SK-MEL-5 (cell line): ENCODE results near the gene ZNF226. TPM values are rescaled to one million over a fixed set of nuclear protein-coding genes. Genes with fewer than 3 reads are reported as not detected.
"Not testable (repeated sequence)": the region's sequence is repeated elsewhere in the genome, so short reads cannot be mapped to it uniquely, and the experiment has no call there.

Experiments
- DNase-seq: peaks from one replicate; pipeline ENCODE4 v3.0.0-alpha.2; 2016; ENCODE audit warnings: low read depth, low spot score
- in situ Hi-C: cut with HindIII; loops from 2 replicates; pipeline ENCODE4 v1.10.0; 2016; ENCODE audit warnings: low sequenced_read_pairs, high pct_unique_total_duplicates, low pct_unique_long_range_greater_than_20kb
- polyA plus RNA-seq, 2 experiments: library from polyadenylated mRNA; depleted of rRNA; stranded (reverse); fragments of >200 nt; gene quantifications; 2 replicates each; pipeline ENCODE4 v1.2.3, GENCODE V29; 2015
- total RNA-seq: library from RNA; depleted of rRNA; stranded (reverse); fragments of >200 nt; shearing (Covaris generic); gene quantifications from 2 replicates; pipeline ENCODE4 v1.2.3, GENCODE V29; 2014; rRNA removed

ZNF226 gene
- 9.5 and 21.2 TPM in 2 replicates for total RNA-seq
- 6.8 and 10.7 TPM in 2 replicates for polyA plus RNA-seq (2015; cell fraction: cytosol; rRNA removed)
- polyA plus RNA-seq (2015; cell fraction: nucleus; rRNA removed): 42.7 and 60.3 TPM in 2 replicates

DNA sequence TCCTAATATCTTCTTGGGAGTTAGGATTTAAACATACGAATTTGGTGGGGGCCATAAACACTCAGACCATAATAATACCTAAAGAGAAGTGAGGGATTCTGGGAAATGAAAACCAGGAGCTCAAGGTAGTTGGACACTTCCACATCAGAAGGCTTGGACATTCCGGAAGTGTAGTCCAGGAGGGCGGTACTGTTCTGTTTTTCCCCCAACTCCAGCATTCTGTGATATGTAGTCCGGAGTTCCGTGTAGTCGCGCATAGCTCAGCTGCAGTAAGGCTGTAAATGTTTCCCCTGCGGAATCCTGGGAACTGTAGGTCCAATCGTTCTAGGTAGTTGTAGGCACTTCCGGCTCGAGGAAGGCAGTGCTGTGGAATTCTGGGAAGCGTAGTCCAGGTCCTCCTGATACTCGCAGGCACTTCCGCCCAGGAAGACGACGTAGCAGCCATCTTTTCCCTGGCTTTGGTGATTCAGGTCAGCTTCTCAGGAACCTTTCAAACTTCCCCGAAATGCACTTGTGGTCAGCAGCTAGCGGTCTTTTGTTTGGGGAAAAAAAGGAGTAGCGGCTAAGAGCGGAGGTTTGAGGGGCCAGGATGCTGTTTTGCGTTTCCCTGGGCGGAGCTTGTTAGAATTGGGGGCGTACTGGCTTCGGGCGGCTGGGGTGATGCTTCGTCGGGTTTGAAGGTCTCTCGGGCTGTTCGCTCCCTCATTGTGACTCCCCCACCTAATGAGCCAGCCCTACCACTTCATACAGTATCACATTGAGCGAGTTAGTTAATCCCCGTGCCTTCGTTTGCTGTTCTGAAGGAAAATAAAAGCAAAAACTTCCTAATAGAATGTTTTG, at the start of gene ZNF226:
Gene ZNF226 (plus strand): TSS at position 428 of the 840 bp plus-strand sequence. CDS start 4,981 bp downstream, outside the sequence.
- in situ Hi-C loops: no loop called here
- DNase-seq: peak; percentile 98

GRCh38 chr19:44121162-44121561, 43.7 kb upstream of the ZNF226 start:
- in situ Hi-C loops, DNase-seq: not testable (repeated sequence)

GRCh38 chr19:44131955-44132354, 32.9 kb upstream of the ZNF226 start:
- no peak for DNase-seq
- in situ Hi-C loops: no loop called here

DNA sequence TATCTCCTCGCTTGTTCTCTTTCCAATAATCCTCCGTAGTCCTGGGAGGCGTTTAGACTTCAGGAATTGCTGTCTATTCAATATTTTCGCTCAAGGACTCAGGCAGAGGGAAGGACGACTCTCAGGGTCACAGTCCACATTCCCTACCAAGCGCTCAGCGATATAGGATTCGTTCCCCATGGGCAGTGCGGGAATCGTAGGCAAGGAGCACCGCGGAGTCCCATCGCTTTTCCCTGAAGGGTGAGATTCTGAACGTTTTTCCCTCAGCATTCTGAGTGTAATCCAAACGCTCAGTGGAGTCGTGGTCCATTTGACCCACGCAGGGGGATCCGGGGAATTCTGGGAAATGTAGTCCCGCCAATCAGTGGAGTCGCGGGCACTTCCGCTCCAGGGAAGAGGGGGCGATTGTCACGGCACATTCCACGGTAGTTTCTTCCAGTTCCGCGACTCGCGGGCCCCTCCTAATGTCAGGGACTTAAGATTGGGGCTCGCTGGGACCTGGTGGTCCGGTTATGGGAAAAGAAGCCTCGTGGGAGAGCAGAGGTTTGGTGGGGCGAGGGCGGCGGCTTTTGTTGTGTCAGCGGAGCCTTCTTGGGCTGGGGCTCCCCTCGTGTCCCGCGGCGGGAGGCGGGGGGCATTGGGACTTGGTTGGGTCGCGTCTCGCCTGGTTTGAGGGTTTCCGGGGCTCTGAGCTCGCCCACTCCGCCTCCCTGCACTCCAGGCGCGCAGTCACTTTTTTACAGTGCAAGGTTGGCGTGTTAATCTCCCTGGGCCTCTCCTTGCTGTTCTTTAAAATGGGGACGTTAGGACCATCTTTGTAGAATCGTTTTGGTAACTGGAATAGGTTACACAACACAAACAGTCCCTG, 23.5 kb upstream of the ZNF226 start, which contains the start of gene ZNF234:
Gene ZNF234 (plus strand): TSS at position 364 of the 868 bp plus-strand sequence. CDS start 3,079 bp downstream, outside the sequence.
- in situ Hi-C loops: no loop called here
- peak; percentile 73 for DNase-seq

- in situ Hi-C loops: no loop called here
- DNase-seq: no peak
Measured at GRCh38 chr19:44142059-44142433, 22.9 kb upstream of the ZNF226 start.

- no peak for DNase-seq
- in situ Hi-C loops: no loop called here
Measured at GRCh38 chr19:44149776-44150175, 15.1 kb upstream of the ZNF226 start.

GRCh38 chr19:44151491-44151890, 13.4 kb upstream of the ZNF226 start:
- in situ Hi-C loops: no loop called here
- no peak for DNase-seq

GRCh38 chr19:44156475-44156874, 8.4 kb upstream of the ZNF226 start:
- DNase-seq: no peak
- in situ Hi-C loops: no loop called here

DNA sequence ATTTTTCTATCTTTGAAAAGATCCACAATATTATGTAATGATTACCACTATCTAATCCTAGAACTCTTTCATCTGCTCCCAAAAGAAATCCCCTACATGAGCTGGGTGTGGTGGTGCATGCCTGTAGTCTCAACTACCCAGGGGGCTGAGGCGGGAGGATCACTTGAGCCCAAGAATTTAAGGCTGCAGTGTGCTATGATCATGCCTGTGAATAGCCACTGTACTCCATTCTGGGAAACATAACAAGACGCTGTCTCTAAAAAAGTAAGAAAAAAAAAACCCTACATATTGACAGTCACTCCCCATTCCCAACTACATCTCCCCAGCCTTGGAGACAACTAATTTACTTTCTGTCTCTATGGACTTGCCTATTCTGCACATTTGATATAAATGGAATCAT, 1.1 kb upstream of the ZNF226 start:
- in situ Hi-C loops: no loop called here
- DNase-seq: no peak

- in situ Hi-C loops: no loop called here
- DNase-seq: no peak
Measured at GRCh38 chr19:44164327-44164672, 600 bp upstream of the ZNF226 start.

DNA sequence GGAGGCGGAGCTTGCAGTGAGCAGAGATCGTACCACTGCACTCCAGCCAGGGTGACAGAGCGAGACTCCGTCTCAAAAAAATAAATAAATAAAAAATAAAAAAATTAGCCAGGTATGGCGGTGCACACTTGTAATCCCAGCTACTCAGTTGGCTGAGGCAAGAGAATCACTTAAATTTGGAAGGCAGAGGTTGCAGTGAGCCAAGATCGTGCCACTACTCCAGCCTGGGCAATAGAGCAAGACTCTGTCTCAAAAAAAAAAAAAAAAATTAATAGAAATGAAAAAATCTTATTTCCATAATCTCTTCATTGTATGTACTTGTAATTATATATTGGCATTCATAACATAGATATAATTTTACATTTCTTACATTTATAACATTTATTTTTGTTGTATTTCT, 5.8 kb downstream of the ZNF226 start:
- in situ Hi-C loops, DNase-seq: not testable (repeated sequence)

- no peak for DNase-seq
- in situ Hi-C loops: no loop called here
Measured at GRCh38 chr19:44176590-44176989, 11.7 kb downstream of the ZNF226 start.

GRCh38 chr19:44180968-44181367, 16.1 kb downstream of the ZNF226 start:
- in situ Hi-C loops: no loop called here
- DNase-seq: no peak

DNA sequence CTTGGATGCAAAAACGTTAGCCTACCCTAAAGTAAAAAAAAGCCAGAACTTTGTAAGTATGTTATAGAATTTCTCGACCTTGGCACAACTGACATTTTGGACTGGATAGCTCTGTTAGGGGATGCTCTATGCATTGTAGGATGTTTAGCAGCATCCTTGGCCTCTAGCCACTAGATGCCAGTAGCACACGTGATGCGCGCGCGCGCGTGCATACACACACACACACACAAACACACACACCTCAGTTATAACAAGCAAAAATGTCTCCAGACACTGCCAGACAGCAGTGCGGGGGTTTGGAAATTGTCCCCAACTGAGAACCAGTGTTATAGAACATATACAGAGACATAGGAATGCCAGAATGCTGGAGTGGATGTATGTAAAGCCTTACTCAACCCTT, 17.2 kb downstream of the ZNF226 start:
- in situ Hi-C loops: no loop called here
- no peak for DNase-seq

DNA sequence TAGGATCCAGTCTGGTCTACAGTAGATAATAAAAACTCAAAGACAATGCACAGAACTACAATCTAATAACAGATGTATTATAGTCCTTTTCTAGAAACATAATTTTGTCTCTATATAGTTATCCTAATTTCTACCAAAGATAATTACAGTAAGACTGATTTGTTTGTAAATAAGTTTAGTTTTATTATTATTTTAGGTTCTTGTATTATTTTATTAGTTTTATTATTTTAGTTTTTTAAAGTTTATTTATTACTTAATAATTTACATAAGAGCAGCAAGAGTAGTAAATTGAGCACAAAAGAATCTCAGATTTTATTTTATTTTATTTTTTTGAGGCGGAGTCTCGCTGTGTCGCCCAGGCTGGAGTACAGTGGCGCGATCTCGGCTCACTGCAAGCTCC, 25.1 kb downstream of the ZNF226 start:
- no peak for DNase-seq
- in situ Hi-C loops: no loop called here

DNA sequence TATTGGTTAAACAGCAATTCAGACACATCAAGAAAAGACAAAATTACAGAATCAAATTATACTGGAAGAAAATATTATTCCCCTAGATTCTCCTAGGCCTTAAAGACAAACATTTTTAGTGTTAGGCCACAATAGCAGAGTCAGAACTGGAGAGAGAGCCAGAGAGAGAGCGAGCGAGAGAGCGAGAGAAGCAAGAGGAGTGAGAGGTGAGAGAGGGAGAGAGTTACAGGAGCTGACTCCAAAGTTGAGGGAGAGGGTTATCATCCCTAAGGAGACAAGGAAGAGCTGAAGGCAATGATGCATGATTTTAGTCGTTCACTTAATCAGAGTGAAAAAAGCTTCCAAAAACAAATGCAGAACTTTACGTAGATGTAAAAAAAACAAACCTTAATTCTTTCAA, 27.2 kb downstream of the ZNF226 start:
- in situ Hi-C loops: no loop called here
- no peak for DNase-seq

DNA sequence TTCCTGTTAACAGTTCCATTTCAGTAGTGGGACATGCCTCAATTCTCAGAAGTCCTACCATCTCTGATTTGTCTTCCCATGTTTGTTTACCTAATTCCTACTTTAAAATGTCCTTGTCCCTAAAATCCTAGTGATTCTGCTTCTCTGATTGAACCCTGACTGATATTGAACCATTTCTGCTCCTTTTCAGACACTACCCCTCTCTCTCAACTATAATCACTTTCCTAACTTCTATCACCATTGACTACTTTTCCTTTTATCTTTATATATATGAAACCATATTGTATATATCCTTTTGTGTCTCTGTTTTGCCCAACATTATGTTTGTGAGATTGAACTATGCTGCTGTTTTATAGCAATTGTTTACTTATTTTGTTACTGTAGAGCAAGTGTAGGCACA, 31.9 kb downstream of the ZNF226 start:
- in situ Hi-C loops: no loop called here
- DNase-seq: no peak

DNA sequence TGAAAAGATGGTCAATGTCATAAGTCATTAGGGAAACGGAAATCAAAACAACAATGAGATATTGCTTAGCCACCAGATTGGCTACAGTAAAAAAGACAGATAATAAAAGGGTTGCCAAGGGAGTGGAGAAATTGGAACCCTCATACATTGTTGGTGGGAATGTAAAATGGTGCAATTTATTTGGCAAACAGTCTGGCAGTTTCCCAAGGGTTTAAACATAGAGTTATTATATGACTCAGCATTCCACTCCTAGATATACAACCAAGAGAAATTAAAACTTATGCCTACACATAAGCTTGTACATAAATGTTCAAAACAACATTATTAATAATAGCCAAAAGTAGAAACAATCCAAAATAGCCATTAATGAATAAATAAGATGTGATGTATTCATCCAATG, 37.6 kb downstream of the ZNF226 start:
- DNase-seq: no peak
- in situ Hi-C loops: no loop called here
